Measurements from ENCODE around the gene THRB.

- TF ChIP-seq CTCF (IDR thresholded peaks at IDR 0.05; ENCODE audit: poor library complexity) (no peak), EZH2 (IDR thresholded peaks at IDR 0.05; ENCODE audit: borderline replicate concordance) (no peak), EZH2phosphoT487 (IDR thresholded peaks at IDR 0.05; ENCODE audit: low read depth, severe bottlenecking, unreplicated experiment) (no peak)
These were observed 60.0 kb downstream of the THRB start for GRCh38 chr3:24434651-24435050.
